SK-N-MC (cell line): Measurements from ENCODE around the gene AKR1C4.

Experiments
- EZH2 ChIP-seq: fragments of 200-600 bp; sonication (generic); IDR thresholded peaks from one replicate; pipeline ENCODE4 v1.6.1; 2017; ENCODE audit warnings: antibody characterized with exemption
- FOXP2 ChIP-seq: optimal IDR thresholded peaks from 2 replicates; pipeline ENCODE3; 2011; ENCODE audit warnings: mild to moderate bottlenecking, moderate library complexity; ENCODE audit not compliant: insufficient read depth; ENCODE audit errors: extremely low read length, control extremely low read depth
- POLR2AphosphoS5 ChIP-seq: IDR thresholded peaks from 2 replicates; pipeline ENCODE4 v1.6.1; 2012; ENCODE audit warnings: mild to moderate bottlenecking, low read depth, low read length, borderline replicate concordance

GRCh38 chr10:5206799-5207198 is 10.2 kb downstream of the AKR1C4 start:
- TF ChIP-seq EZH2 (no peak), POLR2AphosphoS5 (no peak), FOXP2 (no peak)
